Duodenal mucosa (tissue), 2 donors: Measurements from ENCODE around the gene THRSP.
"Not testable (repeated sequence)": the region's sequence is repeated elsewhere in the genome, so short reads cannot be mapped to it uniquely, and the experiment has no call there.

ENCODE experiments used
- H3K27ac ChIP-seq: one replicate; pipeline ENCODE4 v1.7.0; 2013; ENCODE audit warnings: low read depth, low read length
- H3K27me3 ChIP-seq, 2 donors: one replicate each; pipeline ENCODE4 v1.7.0; 2013; ENCODE audit warnings: low read length in 2 of 2, control low read depth in 1 of 2; ENCODE audit not compliant: insufficient read depth in 2 of 2, control insufficient read depth in 1 of 2
- H3K36me3 ChIP-seq, 2 donors: one replicate each; pipeline ENCODE4 v1.7.0; 2013; ENCODE audit warnings: low read length in 2 of 2, control low read depth in 1 of 2; ENCODE audit not compliant: insufficient read depth in 2 of 2, control insufficient read depth in 1 of 2
- H3K4me1 ChIP-seq, 2 donors: one replicate each; pipeline ENCODE4 v1.7.0; 2013; ENCODE audit warnings: low read length in 2 of 2, control low read depth in 1 of 2; ENCODE audit not compliant: insufficient read depth in 2 of 2, control insufficient read depth in 1 of 2
- H3K4me3 ChIP-seq, 2 donors: one replicate each; pipeline ENCODE4 v1.7.0; 2013; ENCODE audit warnings: low read length in 2 of 2, low read depth in 1 of 2
- H3K9ac ChIP-seq, 2 donors: one replicate each; pipeline ENCODE4 v1.7.0; 2013; ENCODE audit warnings: low read length in 2 of 2, low read depth in 1 of 2
- H3K9me3 ChIP-seq, 2 donors: one replicate each; pipeline ENCODE4 v1.7.0; 2013; ENCODE audit warnings: low read length in 2 of 2, control low read depth in 1 of 2; ENCODE audit not compliant: control insufficient read depth in 1 of 2

THRSP gene

DNA sequence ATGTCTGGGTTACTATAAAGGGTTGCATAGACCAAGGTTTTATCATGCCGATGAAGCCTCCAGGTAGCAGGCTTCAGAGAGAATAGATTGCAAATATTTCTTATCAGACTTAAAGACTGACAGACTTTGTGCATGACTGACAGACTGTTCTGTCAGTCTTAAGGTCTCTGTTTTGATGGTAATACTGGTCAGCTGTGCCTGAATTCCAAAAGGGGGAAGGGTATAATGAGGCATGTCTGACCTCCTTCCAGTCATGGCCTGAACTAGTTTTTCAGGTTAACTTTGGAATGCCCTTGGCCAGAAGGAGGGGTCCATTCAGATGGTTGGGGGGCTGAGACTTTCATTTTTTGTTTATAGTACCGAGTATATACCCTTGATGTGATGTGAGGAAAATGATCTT is 35.9 kb upstream of the THRSP start:
- no peaks in the 10 kb centered on the region for H3K9me3 ChIP-seq
- no peaks in the 10 kb centered on the region for H3K36me3 ChIP-seq
- no peak overlapping the region for H3K9ac ChIP-seq
- no peak overlapping the region for H3K4me3 ChIP-seq
- no peaks in the 10 kb centered on the region for H3K27me3 ChIP-seq
- H3K4me1 ChIP-seq: peaks cover 12 to 13% of the 10 kb centered on the region in 2 donors
- H3K27ac ChIP-seq: no peak overlapping the region

DNA sequence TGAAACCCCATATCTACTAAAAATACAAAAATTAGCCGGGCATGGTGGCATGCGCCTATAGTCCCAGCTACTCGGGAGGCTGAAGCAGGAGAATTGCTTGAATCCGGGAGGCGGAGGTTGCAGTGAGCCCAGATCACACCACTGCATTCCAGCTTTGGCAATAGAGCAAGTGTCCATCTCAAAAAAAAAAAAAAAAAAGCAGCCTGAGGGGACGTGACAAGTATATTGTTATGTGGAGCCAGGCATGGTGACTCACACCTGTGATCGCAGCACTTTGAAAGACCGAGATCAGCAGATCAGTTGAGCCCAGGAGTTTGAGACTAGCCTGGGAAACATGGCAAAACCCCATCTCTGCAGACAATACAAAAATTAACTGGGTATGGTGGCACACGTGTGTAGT is 35.2 kb upstream of the THRSP start:
- H3K27me3 ChIP-seq, H3K9me3 ChIP-seq, H3K36me3 ChIP-seq, H3K9ac ChIP-seq, H3K4me3 ChIP-seq, H3K27ac ChIP-seq: not testable (repeated sequence)
- H3K4me1 ChIP-seq: peaks cover 12 to 13% of the 10 kb centered on the region in 2 donors

DNA sequence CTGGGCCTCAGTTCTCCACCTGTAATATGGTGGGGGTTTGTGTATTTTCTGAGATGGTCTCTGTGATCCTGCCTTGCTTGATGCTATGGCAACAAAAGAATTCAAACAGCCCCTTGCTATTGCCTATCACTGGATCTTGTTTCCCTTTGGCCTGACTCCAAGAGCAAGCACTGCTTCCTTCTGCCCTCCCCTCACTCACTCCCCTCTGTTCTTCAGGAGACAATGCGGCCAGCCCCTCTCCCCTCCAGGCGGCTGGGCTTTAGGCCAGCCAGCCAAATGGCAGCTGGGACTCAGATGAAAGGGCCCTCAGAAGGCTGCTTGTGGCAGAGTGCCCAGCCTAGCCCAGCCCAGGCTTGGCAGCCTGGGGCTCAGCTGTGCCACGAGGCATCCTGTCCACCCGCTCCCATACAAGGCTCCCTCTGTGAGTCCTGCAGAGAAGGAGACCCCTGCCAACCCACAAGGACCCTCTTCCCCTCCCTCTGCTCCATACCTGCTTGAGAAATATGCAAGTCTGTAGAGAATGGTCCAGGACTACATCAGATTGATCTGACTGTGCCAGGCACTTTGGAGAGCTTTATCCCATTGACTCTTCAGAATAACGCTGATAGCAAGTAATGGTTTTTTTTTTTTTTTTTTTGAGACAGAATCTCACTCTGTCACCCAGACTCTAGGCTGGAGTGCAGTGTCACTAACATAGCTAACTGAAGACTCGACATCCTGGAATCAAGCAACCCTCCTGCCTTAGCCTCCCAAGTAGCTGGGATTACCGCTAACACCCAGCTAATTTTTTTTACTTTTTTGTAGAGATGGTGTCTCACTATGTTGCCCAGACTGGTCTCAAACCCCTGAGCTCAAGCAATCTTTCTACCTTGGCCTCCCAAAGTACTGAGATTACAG is 33.0 kb upstream of the THRSP start:
- Histone ChIP-seq H3K27ac (no peak overlapping the region), H3K36me3 (no peaks in the 10 kb centered on the region), H3K9ac (no peak overlapping the region), H3K27me3 (no peaks in the 10 kb centered on the region), H3K9me3 (no peaks in the 10 kb centered on the region), H3K4me1 (peaks cover 12 to 13% of the 10 kb centered on the region in 2 donors), H3K4me3 (no peak overlapping the region)

DNA sequence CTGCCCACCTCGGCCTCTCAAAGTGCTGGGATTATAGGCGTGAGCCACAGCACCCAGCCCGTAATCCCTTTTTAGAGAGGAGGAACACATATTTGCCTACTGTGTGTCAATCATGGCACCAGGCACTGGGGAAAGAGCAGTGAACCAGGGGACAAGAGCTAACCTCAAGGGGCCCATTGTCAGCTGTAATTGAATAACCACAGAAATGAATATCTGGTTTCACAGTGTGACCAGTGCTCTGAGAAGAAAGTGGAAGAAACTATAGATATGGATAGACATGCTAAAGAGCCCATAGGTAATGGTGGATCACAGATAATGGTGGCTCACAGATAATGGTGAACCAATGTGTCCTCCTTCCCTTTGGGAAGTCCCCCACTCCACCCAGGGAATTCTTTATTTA is 32.0 kb upstream of the THRSP start:
- Histone ChIP-seq H3K4me1 (peaks cover 12 to 13% of the 10 kb centered on the region in 2 donors), H3K36me3 (no peaks in the 10 kb centered on the region), H3K27ac (no peak overlapping the region), H3K9me3 (no peaks in the 10 kb centered on the region), H3K9ac (no peak overlapping the region), H3K27me3 (no peaks in the 10 kb centered on the region), H3K4me3 (no peak overlapping the region)

DNA sequence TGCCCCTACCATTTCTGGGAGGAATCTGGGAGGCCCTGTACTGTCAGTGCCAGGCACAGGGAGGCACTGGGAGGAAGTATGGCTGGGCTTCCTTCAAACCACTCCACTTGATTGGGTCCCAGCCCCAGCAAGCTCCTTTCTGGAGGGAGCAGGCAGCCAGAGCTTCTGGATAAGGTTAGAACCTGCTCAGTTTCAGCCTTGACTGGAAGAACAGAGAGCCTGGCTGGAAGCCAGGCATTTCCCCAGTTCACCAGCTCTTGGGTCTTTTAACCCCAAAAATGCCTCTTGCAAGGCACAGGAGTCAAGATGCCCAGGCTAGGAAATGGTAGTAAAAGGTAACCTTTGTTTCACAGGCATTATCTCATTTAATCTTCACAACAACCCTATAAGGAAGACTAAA is 31.6 kb upstream of the THRSP start:
- H3K27ac ChIP-seq: no peak overlapping the region

DNA sequence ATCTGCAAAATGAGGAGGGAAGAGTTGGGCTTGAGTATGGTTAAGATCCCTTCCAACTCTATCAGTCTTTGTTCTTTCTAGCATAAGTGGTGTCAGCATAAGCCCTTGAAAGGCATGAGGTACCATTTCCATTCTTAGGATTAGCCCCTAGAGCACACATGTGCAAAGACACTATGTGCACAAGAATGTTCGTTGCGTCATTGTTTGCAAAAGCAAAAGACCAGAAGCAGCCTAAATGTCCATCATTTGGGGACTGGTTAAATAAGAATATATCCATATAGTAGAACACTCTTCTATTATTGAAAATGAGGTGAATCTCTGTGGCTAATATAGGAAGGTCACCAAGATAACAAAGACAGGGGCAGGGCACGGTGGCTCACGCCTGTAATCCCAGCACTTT is 30.6 kb upstream of the THRSP start:
- H3K4me3 ChIP-seq: no peak overlapping the region
- no peaks in the 10 kb centered on the region for H3K9me3 ChIP-seq
- H3K4me1 ChIP-seq: peaks cover 16 to 17% of the 10 kb centered on the region in 2 donors
- no peaks in the 10 kb centered on the region for H3K36me3 ChIP-seq
- H3K27ac ChIP-seq: no peak overlapping the region
- H3K9ac ChIP-seq: no peak overlapping the region
- no peaks in the 10 kb centered on the region for H3K27me3 ChIP-seq

More for the DNA sequence above, 31.6 kb upstream of the THRSP start:
- H3K4me1 ChIP-seq: peaks cover 14% of the 10 kb centered on the region in 2 donors
- no peaks in the 10 kb centered on the region for H3K9me3 ChIP-seq
- H3K4me3 ChIP-seq: no peak overlapping the region
- H3K36me3 ChIP-seq: no peaks in the 10 kb centered on the region
- no peak overlapping the region for H3K9ac ChIP-seq
- H3K27me3 ChIP-seq: no peaks in the 10 kb centered on the region

DNA sequence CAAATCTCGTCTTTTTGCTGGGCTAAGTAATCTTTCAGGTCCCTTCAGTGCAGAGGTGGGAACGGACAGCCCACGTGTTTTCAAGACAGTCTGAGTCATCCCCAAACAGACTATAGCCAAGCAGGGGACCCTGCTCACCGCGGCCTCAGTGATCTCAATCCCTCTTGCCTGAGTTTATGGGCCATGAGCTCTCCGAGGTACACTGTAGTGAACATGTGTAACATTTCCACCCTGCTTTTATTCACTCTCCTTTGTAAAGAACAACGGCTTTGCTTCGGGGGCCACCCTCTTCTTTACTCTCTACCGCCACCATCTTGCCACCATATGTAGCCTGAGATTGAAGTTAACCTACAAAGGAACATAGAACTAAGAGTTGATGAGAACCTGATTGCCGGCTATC is 29.0 kb upstream of the THRSP start:
- Histone ChIP-seq H3K4me3 (no peak overlapping the region), H3K9me3 (no peaks in the 10 kb centered on the region), H3K4me1 (peaks cover 27 to 31% of the 10 kb centered on the region in 2 donors), H3K9ac (no peak overlapping the region), H3K36me3 (no peaks in the 10 kb centered on the region), H3K27me3 (no peaks in the 10 kb centered on the region), H3K27ac (no peak overlapping the region)

DNA sequence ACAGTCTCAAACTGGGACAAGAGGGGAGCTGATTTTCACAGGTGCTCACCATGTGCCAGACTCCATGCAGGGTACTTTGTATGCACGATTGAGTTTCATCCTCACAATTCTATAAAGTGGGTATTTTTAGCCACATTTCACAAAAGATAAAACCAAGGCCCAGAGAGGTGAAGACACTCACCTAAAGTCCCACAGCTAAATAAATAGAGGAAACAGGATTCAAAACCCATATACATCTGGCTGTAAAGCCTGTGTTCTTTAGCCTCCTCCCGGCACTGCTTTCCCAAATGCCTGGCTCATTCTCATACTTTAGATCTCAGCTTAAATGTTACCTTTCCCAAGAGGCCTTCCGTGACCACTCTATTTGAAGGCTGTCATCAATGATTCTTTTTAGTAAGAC is 27.3 kb upstream of the THRSP start:
- Histone ChIP-seq H3K36me3 (no peaks in the 10 kb centered on the region), H3K9ac (no peak overlapping the region), H3K27ac (no peak overlapping the region), H3K27me3 (no peaks in the 10 kb centered on the region), H3K4me1 (peaks cover 27 to 35% of the 10 kb centered on the region in 2 donors), H3K9me3 (no peaks in the 10 kb centered on the region), H3K4me3 (no peak overlapping the region)

DNA sequence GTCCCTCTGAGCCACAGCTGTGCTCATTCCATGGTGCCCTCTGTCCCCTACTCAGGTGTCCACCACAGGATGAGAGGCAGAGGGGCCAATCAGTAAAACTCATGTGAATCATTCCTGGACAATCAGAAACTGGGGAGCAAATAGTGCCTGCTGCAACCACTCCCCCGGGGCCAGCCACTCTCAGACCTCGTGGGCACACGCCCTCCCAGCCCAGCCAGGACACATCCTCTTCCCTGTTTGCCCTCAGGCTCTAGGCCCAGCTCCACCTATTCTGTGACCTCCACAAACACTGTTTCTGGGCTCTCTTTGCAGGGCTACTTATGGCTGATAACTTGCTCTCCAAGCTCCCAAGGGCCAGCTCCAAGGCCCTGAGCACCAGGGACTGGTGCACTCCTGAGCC is 26.6 kb upstream of the THRSP start:
- Histone ChIP-seq H3K27ac (no peak overlapping the region), H3K9ac (no peak overlapping the region), H3K4me1 (peaks cover 23 to 33% of the 10 kb centered on the region in 2 donors), H3K36me3 (no peaks in the 10 kb centered on the region), H3K27me3 (no peaks in the 10 kb centered on the region), H3K9me3 (no peaks in the 10 kb centered on the region), H3K4me3 (no peak overlapping the region)

DNA sequence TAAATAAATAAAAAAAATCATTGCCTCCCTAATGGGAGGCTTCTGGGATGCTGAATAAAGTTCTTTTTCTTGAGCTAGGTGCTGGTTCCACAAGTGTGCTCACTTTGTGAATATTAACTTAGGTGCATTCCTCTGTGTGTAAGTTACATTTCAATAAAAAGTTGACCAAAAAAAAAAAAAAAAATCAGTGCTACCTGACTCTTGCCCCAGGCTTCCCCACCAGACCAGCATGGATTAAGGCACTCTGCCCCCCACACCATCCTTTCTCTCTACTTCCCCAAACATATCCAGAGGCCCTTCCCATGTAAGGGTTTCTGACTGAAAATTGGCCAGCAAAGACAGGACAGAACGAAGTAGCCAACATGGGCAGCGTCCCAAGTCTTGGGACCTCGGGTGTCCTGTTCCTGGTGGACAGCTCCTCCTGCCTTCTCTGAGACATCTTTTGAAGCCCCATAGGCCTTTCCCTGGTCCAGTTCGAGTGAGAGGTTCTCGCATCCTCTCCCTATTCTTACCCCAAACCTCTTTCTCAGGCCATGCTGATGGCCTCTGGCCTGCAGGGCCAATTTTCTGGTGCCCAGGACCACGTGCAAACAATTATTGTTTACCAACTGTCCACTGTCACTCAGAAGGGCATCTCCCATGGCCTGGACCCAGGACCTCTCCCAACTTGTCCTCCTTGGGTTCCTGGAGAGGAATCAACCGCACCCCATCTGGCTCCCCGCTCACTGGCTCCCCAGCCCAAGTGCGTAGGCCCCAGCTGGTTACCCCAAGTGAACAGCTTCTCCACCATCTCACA is 25.6 kb upstream of the THRSP start:
- no peak overlapping the region for H3K27ac ChIP-seq
- peaks cover 23 to 33% of the 10 kb centered on the region in 2 donors for H3K4me1 ChIP-seq
- H3K36me3 ChIP-seq: no peaks in the 10 kb centered on the region

More for the DNA sequence above, 25.6 kb upstream of the THRSP start:
- Histone ChIP-seq H3K9ac (no peak overlapping the region), H3K9me3 (no peaks in the 10 kb centered on the region), H3K4me3 (no peak overlapping the region), H3K27me3 (no peaks in the 10 kb centered on the region)
